ENCODE results near the gene HOXA11.

HOXA11 gene

DNA sequence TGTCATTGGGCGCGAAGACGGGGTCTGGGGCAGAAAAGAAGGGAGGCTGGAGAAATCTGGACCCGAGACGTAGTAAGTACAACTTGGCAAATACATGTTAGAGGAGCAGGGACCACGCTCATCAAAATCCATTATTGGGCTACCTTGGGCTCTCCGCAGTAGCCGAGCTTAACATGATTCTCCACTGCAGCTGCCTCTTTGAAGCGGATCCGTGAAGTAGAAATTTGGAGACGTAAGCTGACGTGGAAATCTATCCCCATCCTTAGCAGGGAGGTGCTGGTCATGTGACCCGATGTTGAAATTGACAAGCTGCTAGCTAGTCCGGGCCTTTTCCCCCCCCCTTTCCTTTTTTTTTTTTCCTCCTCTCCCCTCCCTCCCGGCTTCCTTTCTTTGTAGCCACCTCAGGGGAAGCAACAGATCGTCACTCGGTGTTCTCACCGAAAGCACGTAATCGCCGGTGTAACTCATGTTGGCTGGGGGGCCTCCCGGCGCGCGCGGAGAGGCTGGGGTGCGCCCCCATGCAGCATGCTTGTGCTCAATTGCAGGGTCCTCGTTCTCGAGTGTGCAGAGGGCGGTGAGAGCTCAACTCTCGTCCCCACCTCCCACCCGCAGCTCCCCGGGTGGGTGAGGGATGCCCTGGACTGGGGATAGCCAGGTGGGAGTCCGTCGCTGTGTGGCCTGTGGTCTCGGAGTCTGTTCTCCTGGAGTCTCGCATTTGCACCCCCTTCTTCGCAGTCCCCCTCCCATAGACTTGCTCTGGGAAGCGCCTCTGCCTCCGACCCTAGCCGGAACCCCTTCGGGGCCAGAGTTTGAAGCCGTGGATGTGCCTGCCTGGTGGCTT is at the start of gene HOXA11:
Gene HOXA11, minus strand, starts transcription at position 220 of the 841 bp plus-strand sequence. Its CDS starts 88 bp downstream, at position 132.
- DNase-seq (ENCODE audit: low read depth in 2 of 2) = no peak

GRCh38 chr7:27229448-27229847 is 44.4 kb upstream of the HOXA11 start:
- no peak for DNase-seq (ENCODE audit: low read depth in 2 of 2)

DNA sequence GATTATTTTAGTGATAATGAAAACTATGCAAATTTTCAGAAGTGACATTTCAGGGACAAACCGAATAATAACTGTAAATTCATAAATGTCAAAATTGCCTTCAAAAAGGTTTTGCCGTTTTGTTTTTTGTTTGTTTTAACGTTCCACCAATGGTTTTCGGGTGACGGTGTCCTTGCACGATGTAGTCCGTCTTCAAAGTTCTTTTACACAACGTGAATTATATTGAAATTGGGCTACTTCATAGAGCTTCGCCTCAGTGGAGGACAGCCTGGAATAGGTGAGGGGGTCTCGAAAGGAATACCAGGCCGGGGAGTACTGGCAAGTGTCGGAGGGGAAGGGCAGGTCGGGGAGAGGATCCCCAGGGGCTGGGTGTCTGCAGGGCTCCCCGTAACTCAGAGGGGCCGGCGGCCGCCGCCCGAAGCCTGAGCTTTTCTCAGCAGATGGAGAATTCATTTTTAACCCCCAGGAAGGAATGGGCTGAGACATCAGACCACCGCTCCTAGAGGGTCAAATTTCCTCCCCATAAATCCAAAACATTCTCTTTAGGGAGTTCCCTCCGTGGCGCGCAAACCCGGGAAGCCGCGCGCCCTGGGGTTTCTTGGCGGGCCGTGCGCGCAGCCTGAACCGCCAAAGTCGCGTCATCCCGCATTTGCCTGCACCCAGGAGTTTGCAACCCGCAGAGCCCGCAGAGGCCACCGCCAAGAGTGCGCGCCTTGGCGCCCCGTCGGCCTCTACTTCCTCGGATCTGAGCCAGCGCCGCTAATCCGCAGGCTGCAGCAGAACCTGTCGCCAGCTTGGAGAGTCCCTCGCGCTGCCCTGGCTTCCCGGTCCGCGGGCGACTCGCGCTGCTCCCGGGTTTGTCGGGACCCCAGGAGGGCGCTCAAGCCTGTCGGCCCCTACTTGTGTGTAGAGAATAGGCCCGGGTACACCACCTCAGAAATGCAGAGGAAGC is 40.2 kb upstream of the HOXA11 start:
- no peak for DNase-seq (ENCODE audit: low read depth in 2 of 2)

GRCh38 chr7:27223941-27224575 is 39.0 kb upstream of the HOXA11 start:
- DNase-seq (ENCODE audit: low read depth in 2 of 2) = no peak

DNA sequence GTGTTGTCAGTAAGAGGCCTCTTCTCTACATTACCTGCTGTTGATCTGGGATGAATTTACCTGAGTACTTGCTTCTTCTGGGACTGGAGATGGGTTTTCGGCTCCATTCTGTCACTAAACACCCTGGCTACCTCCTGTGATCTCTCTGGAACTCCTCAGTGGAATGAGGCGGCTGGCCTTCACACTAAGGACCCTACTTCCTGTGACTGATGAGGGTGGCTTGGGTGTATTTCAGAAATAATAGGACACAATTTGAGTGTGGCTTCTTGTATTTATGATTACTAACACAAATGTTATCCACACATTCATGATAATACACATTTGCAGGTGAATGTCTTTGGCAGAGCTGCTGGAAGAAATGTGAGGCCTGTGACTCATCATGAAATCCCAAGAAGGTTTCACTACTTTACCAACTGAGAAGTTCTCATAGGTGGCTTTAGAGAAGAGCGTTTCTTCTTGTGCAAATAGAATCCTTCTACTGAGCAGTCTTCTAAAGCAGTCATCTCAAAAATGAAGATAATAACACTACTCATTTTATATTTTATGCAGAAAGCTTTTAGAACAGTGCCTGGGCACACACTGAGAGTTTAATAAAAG is 36.3 kb upstream of the HOXA11 start:
- DNase-seq (ENCODE audit: low read depth in 2 of 2) = no peak

DNA sequence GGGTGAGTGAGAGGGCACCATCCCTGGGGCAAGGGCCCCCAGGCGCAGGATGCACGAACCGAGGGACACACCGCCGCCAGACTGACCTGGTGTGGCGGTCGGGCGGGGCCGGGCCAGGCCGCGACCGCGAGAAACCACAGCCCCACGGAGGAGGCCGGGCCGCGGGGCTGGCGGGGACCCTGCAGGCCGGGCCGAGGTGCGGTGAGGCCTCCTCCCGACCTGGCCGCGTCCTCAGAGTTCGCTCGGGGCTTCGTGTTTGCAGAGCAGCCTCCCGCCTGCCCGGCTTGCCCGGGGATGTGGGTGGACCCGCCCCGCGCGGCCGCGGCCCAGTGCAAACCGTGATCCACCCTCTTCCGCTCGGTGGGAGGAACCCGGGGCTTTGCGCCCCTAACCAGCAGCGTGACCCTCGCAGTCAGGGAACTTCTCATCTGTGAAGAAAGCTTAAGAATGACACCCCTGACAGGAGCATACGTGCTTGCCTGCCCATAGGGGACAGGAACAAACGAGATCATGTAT is 35.5 kb upstream of the HOXA11 start:
- no peak for DNase-seq (ENCODE audit: low read depth in 2 of 2)

GRCh38 chr7:27219821-27220220 is 34.8 kb upstream of the HOXA11 start:
- DNase-seq (ENCODE audit: low read depth in 2 of 2) = no peak

- DNase-seq (ENCODE audit: low read depth in 2 of 2) = no peak
Observed at GRCh38 chr7:27217951-27218350, 32.9 kb upstream of the HOXA11 start.

GRCh38 chr7:27215356-27215755 is 30.3 kb upstream of the HOXA11 start:
- no peak for DNase-seq (ENCODE audit: low read depth in 2 of 2)

DNA sequence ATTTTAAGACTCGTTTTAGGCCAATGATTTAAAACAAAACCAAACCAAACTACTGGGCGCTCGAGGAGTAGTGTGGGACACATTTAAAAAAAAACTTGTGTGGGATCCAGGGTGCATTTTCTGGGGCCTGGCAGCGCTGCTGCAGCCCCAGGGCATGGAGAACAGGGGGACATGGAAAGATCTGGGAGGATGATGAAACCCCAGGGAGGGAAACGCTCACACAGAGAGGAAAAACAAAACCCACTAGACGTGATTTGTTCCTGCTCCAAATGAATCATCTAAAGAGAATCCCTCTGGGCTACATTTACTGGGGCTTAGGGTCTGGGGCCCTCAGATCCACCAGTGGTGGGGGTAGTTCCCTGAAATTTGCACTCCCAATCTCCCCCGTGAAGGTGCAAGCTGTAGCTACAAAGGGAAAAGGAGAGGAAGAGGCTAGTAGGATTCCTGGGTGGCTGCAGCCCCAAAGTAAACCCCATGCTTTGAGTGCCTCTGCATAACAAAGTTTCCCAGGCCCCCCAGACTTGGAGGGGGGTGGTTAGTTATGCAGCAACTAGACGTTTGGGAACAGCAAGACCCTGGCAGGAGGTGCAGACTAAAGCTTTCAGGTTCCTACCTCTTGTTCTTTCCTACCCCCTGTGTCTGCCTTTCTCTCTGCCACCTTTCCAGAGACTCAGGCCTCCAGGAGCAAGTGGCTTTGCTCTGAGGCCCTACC is 29.4 kb upstream of the HOXA11 start:
- no peak for DNase-seq (ENCODE audit: low read depth in 2 of 2)

DNA sequence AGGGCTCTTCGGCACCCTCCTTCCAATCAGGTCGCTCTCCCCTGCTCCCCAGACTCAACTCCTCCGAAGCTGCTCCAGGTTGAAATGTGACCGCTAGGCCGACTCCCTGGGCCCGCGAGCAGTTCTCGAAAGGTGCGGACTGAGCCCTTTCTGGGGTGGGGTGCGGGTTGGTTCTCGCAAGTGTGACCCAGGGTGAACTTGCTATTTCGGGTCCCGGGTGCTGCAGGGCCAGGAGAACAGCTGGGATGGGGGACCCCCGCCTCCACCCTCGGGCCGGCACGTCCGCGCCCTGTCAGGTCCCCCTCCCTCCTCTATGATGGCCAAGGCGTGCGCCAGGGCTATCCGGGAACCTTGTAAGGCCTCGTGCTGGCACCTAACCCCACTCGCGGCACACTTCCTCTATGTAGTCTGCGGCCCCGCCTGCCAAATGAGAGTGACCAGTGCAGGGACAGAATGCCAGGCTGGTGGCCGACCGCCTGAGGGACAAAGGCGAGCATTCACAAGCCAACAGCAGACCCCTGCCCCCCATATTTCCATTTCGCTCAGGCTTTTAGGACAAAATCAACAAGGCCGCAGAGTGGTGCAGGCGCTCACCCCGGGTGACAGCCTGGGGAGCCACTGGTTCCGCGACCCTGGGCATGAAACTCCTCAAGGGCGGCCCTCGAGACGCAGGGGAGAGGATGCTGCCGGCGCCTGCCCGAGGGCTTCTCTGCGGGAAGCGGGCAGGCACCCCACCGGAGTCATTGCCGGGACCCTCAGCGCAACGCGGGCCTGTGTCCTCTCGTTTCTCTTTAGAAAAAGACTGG is 28.6 kb upstream of the HOXA11 start:
- no peak for DNase-seq (ENCODE audit: low read depth in 2 of 2)

DNA sequence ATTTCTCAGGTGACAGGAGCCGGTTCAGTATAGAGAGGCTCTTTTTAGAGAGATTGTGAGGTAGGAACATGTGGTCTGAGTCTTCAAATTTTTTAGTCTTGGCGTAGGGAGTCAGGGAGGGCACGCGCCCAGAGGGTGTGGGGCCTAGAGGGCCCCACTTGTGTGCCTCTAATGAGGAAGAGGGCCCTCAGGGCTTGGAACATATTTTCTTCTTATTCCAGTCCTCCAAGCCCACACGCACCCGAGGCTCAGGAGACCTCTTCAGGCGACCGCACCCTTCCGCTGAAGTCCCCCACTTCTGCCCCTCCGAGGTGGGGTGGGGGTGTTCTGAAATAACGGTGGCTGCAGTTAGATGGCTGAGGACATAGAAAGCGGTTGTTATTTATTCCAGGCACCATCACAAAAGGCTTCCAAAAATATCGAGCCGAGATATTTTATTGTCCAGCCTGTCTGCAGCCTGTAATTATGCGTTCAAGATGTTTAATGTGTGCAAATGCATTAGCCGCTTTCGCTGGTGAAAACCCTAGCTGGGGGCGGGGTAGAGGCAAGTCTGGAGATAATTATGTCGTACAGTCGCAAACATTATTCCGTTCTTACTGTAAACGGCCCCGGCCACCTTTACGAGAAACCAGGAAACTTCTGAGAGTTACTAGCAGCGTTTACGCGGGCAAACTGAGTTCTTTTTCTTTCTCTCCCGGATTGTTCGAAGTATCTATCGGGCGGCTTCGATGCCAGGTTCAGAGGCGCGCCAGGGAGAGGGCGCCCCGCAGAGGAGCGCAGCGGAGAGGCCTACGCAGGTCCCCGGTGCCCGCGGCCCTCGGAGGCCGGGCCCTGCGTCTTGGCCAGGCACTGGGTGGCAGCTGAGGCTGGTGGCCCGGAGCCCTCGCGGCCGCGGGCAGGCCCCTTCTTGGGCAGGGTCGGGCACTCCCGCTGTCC is 27.7 kb upstream of the HOXA11 start:
- DNase-seq (ENCODE audit: low read depth in 2 of 2) = no peak

- DNase-seq (ENCODE audit: low read depth in 2 of 2) = no peak
Observed at GRCh38 chr7:27211764-27212204, 26.8 kb upstream of the HOXA11 start.

DNA sequence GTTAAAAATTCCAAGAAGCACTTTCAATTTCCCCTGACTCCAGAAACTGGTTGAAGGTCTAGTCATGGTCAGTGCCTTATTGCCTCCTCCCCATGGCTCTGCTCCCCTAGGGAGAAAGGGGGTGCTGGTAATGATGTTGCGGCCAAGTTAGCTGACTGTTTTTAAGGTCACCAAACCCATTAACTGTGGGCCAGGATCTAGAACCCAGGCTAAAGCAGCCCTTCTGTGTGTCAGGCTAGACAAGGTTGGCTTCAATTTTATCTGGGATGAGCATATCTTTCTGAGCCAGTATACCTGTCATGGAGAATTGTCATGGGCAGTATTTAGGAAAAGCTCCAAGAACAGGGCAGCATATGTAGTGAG is 26.0 kb upstream of the HOXA11 start:
- no peak for DNase-seq (ENCODE audit: low read depth in 2 of 2)

GRCh38 chr7:27210441-27211083 is 25.5 kb upstream of the HOXA11 start:
- DNase-seq (ENCODE audit: low read depth in 2 of 2) = no peak

DNA sequence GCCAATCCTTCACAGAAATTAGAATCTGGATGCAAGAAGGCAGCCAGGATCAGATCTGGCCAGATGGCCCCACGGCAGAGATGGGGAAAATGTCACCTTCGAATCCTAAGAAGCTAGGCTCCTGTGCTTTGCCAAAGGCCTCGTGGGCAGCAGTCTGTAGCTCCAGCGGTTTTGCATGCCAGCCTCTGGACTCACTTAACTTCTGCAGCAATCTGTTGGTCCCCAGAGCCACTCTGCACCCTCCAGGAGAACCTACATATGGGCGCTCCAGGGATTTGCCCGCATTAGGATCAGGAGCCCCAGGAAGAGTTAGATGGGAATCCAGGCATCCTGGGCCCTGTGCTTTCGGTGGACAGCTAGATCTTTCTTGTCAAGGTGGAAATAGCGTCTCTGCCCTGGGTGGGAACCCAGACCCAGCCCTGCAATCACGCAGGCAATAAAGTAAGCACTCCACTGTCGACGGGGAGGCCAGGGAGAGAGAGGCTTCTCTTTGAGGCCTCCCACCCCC is 25.0 kb upstream of the HOXA11 start:
- DNase-seq (ENCODE audit: low read depth in 2 of 2) = no peak

- no peak for DNase-seq (ENCODE audit: low read depth in 2 of 2)
Observed at GRCh38 chr7:27208998-27209397, 24.0 kb upstream of the HOXA11 start.

GRCh38 chr7:27207348-27207985 is 22.4 kb upstream of the HOXA11 start:
- no peak for DNase-seq (ENCODE audit: low read depth in 2 of 2)

All from stimulated activated CD4-positive, alpha-beta T cell treated with anti-CD3 and anti-CD28 coated beads, Interleukin-4, amount 100 ng/mL, for 48 hours (primary cell).